ENCODE measurements around the gene DALRD3. TPM values are rescaled to one million over a fixed set of nuclear protein-coding genes. Genes with fewer than 3 reads are reported as not detected.

Gene DALRD3
- total RNA-seq, 2 experiments from 2014 or later: 15.1 to 15.6 TPM

- H3K9me3 Mint-ChIP-seq: no peaks in the 10 kb centered on the region
- no peaks in the 10 kb centered on the region for H3K27me3 ChIP-seq (ENCODE audit: control insufficient read depth in 1 of 2, insufficient read depth in 2 of 2, low read length in 2 of 2)
- intact Hi-C loops (cut with DNase I, micrococcal nuclease): no loop called here
- H3K36me3 Mint-ChIP-seq (ENCODE audit: low read depth): peaks cover 17% of the 10 kb centered on the region
- H3K4me1 ChIP-seq (ENCODE audit: insufficient read depth, low read length): peaks cover 3% of the 10 kb centered on the region
- CTCF ChIA-PET: no interaction called here
- ATAC-seq (ENCODE audit: poor library complexity): no peak
- TF ChIP-seq CTCF (IDR thresholded peaks at IDR 0.05): no peak
- peaks cover 11% of the 10 kb centered on the region for H3K36me3 ChIP-seq (ENCODE audit: insufficient read depth, low read length)
- POLR2A ChIA-PET: interaction anchor here (1.4 kb wide), 1 partner anchor 10 kb away, joined by 3 read pairs; no protein-coding TSS in a partner anchor
- H3K27me3 Mint-ChIP-seq: no peaks in the 10 kb centered on the region
- DNase-seq: no peak
- no peak overlapping the region for H3K27ac ChIP-seq (ENCODE audit: low read depth in 1 of 2, low read length in 2 of 2)
- H3K4me3 ChIP-seq (ENCODE audit: low read length): no peak overlapping the region
- H3K9me3 ChIP-seq (ENCODE audit: control insufficient read depth in 1 of 2, insufficient read depth in 1 of 2, low read length in 2 of 2): no peaks in the 10 kb centered on the region
- peaks cover 9% of the 10 kb centered on the region for H3K4me1 Mint-ChIP-seq (ENCODE audit: low read depth)
- H3K4me3 Mint-ChIP-seq: no peak overlapping the region
- H3K27ac Mint-ChIP-seq: no peak overlapping the region
These were observed 20.4 kb downstream of the DALRD3 start for GRCh38 chr3:48997714-48998637.

- H3K27me3 Mint-ChIP-seq: no peaks in the 10 kb centered on the region
- Histone ChIP-seq H3K4me1 (ENCODE audit: insufficient read depth, low read length) (peaks cover 11% of the 10 kb centered on the region), H3K27ac (ENCODE audit: low read depth in 1 of 2, low read length in 2 of 2) (no peak overlapping the region), H3K4me3 (ENCODE audit: low read length) (no peak overlapping the region), H3K9me3 (ENCODE audit: control insufficient read depth in 1 of 2, insufficient read depth in 1 of 2, low read length in 2 of 2) (no peaks in the 10 kb centered on the region), H3K36me3 (ENCODE audit: insufficient read depth, low read length) (peaks cover 11% of the 10 kb centered on the region), H3K27me3 (ENCODE audit: control insufficient read depth in 1 of 2, insufficient read depth in 2 of 2, low read length in 2 of 2) (no peaks in the 10 kb centered on the region)
- no peak overlapping the region for H3K4me3 Mint-ChIP-seq
- H3K36me3 Mint-ChIP-seq (ENCODE audit: low read depth): peaks cover 17% of the 10 kb centered on the region
- peaks cover 9% of the 10 kb centered on the region for H3K4me1 Mint-ChIP-seq (ENCODE audit: low read depth)
- intact Hi-C loops (cut with DNase I, micrococcal nuclease): no loop called here
- ChIA-PET POLR2A (interaction anchor here (1.4 kb wide), 1 partner anchor 11 kb away, joined by 3 read pairs; no protein-coding TSS in a partner anchor), CTCF (interaction anchor here (0.9 kb wide), 1 partner anchor 9 kb away, joined by 3 read pairs; no protein-coding TSS in a partner anchor)
- H3K27ac Mint-ChIP-seq: no peak overlapping the region
- ATAC-seq (ENCODE audit: poor library complexity) (no peak), DNase-seq (no peak)
- no peak for TF ChIP-seq CTCF (IDR thresholded peaks at IDR 0.05)
- H3K9me3 Mint-ChIP-seq: no peaks in the 10 kb centered on the region
These were observed 21.2 kb downstream of the DALRD3 start for GRCh38 chr3:48997102-48997635.

- ChIA-PET CTCF (interaction anchor here (0.9 kb wide), 1 partner anchor 9 kb away, joined by 3 read pairs; no protein-coding TSS in a partner anchor), POLR2A (interaction anchor here (0.8 kb wide), 1 partner anchor 11 kb away, joined by 3 read pairs; the partner anchor contains the start of gene WDR6)
- no peaks in the 10 kb centered on the region for H3K9me3 Mint-ChIP-seq
- Histone ChIP-seq H3K4me1 (ENCODE audit: insufficient read depth, low read length) (peaks cover 15% of the 10 kb centered on the region), H3K9me3 (ENCODE audit: control insufficient read depth in 1 of 2, insufficient read depth in 1 of 2, low read length in 2 of 2) (no peaks in the 10 kb centered on the region), H3K36me3 (ENCODE audit: insufficient read depth, low read length) (peaks cover 11% of the 10 kb centered on the region), H3K4me3 (ENCODE audit: low read length) (no peak overlapping the region), H3K27me3 (ENCODE audit: control insufficient read depth in 1 of 2, insufficient read depth in 2 of 2, low read length in 2 of 2) (no peaks in the 10 kb centered on the region), H3K27ac (ENCODE audit: low read depth in 1 of 2, low read length in 2 of 2) (no peak overlapping the region)
- peaks cover 14% of the 10 kb centered on the region for H3K4me1 Mint-ChIP-seq (ENCODE audit: low read depth)
- DNase-seq (no peak), ATAC-seq (ENCODE audit: poor library complexity) (no peak)
- intact Hi-C loops (cut with DNase I, micrococcal nuclease): no loop called here
- no peaks in the 10 kb centered on the region for H3K27me3 Mint-ChIP-seq
- H3K36me3 Mint-ChIP-seq (ENCODE audit: low read depth): peaks cover 17% of the 10 kb centered on the region
- H3K4me3 Mint-ChIP-seq: no peak overlapping the region
- no peak for TF ChIP-seq CTCF (IDR thresholded peaks at IDR 0.05)
- no peak overlapping the region for H3K27ac Mint-ChIP-seq
These were observed 21.7 kb downstream of the DALRD3 start for GRCh38 chr3:48996640-48997039.
